Hematopoietic multipotent progenitor cell treated with erythropoietin and hydrocortisone succinate and interleukin-3 and kit ligand, for 6 days (in vitro differentiated cells): ENCODE results near the gene GRK5.
"Not testable (repeated sequence)": the region's sequence is repeated elsewhere in the genome, so short reads cannot be mapped to it uniquely, and the experiment has no call there.

Experiments
- DNase-seq: peaks from one replicate; pipeline ENCODE4 v3.0.0-alpha.2; 2015

Gene GRK5

GRCh38 chr10:119225083-119225658 is 17.8 kb downstream of the GRK5 start:
- DNase-seq = no peak

GRCh38 chr10:119227825-119228224 is 20.5 kb downstream of the GRK5 start:
- no peak for DNase-seq

- DNase-seq = peak; percentile 53
These were observed 24.3 kb downstream of the GRK5 start for GRCh38 chr10:119231654-119232053.

- DNase-seq = peak; percentile 69
These were observed 25.1 kb downstream of the GRK5 start for GRCh38 chr10:119232439-119232838.

- no peak for DNase-seq
These were observed 25.9 kb downstream of the GRK5 start for GRCh38 chr10:119233123-119233820.

- DNase-seq = no peak
These were observed 26.4 kb downstream of the GRK5 start for GRCh38 chr10:119233821-119234220.

- DNase-seq = no peak
These were observed 28.0 kb downstream of the GRK5 start for GRCh38 chr10:119235356-119235755.

GRCh38 chr10:119237722-119238436 is 30.5 kb downstream of the GRK5 start:
- DNase-seq = no peak

GRCh38 chr10:119238577-119238976 is 31.2 kb downstream of the GRK5 start:
- no peak for DNase-seq

GRCh38 chr10:119239015-119239414 is 31.6 kb downstream of the GRK5 start:
- DNase-seq = not testable (repeated sequence)

- DNase-seq = not testable (repeated sequence)
These were observed 32.3 kb downstream of the GRK5 start for GRCh38 chr10:119239630-119240029.

- no peak for DNase-seq
These were observed 33.7 kb downstream of the GRK5 start for GRCh38 chr10:119241066-119241465.

- no peak for DNase-seq
These were observed 34.8 kb downstream of the GRK5 start for GRCh38 chr10:119242186-119242585.

- DNase-seq = no peak
These were observed 36.1 kb downstream of the GRK5 start for GRCh38 chr10:119243488-119243887.

- DNase-seq = no peak
These were observed 36.6 kb downstream of the GRK5 start for GRCh38 chr10:119243967-119244366.

- DNase-seq = no peak
These were observed 37.9 kb downstream of the GRK5 start for GRCh38 chr10:119245272-119245671.

GRCh38 chr10:119246862-119247549 is 39.6 kb downstream of the GRK5 start:
- DNase-seq = no peak

- DNase-seq = no peak
These were observed 40.2 kb downstream of the GRK5 start for GRCh38 chr10:119247550-119247894.

GRCh38 chr10:119248184-119248583 is 40.8 kb downstream of the GRK5 start:
- DNase-seq = no peak

GRCh38 chr10:119248681-119249080 is 41.3 kb downstream of the GRK5 start:
- no peak for DNase-seq

GRCh38 chr10:119250641-119251314 is 43.4 kb downstream of the GRK5 start:
- peak; percentile 79 for DNase-seq

- no peak for DNase-seq
These were observed 43.9 kb downstream of the GRK5 start for GRCh38 chr10:119251315-119251708.

- DNase-seq = no peak
These were observed 44.7 kb downstream of the GRK5 start for GRCh38 chr10:119252051-119252465.
